Neural cell (in vitro differentiated cells): ENCODE data around the gene KDM4C. TPM values are rescaled to one million over a fixed set of nuclear protein-coding genes. Genes with fewer than 3 reads are reported as not detected.

ENCODE experiments used
- H2AFZ ChIP-seq: fragments of 200-600, 300-800 bp; sonication (generic), shearing (Covaris generic); 2 replicates; pipeline ENCODE4 v1.6.0; 2014; ENCODE audit warnings: low read depth, mild to moderate bottlenecking, antibody characterized with exemption, low read length, moderate library complexity
- H3F3A ChIP-seq: fragments of 200-600 bp; shearing (Covaris generic); 2 replicates; pipeline ENCODE4 v1.6.1; 2016; ENCODE audit warnings: mild to moderate bottlenecking, moderate library complexity, mixed read lengths, antibody characterized with exemption, low read length; ENCODE audit not compliant: insufficient read depth, poor library complexity, severe bottlenecking
- H3K27ac ChIP-seq: fragments of 200-600, 300-800 bp; sonication (generic), shearing (Covaris generic); 2 replicates; pipeline ENCODE4 v1.5.1; 2014; ENCODE audit warnings: mild to moderate bottlenecking, low read length, moderate library complexity
- H3K27me3 ChIP-seq: fragments of 300-800, 200-600 bp; sonication (generic), shearing (Covaris generic); 2 replicates; pipeline ENCODE4 v1.6.0; 2014; ENCODE audit warnings: mild to moderate bottlenecking, low read depth, low read length, moderate library complexity; ENCODE audit not compliant: insufficient read depth
- H3K36me3 ChIP-seq: fragments of 300-800, 200-600 bp; sonication (generic), shearing (Covaris generic); 2 replicates; pipeline ENCODE4 v1.5.1; 2014; ENCODE audit warnings: mild to moderate bottlenecking, antibody characterized with exemption, low read length, moderate library complexity; ENCODE audit not compliant: insufficient read depth
- H3K4me2 ChIP-seq: fragments of 300-800, 200-600 bp; sonication (generic), shearing (Covaris generic); 2 replicates; pipeline ENCODE4 v1.6.0; 2014; ENCODE audit warnings: mild to moderate bottlenecking, low read length
- H3K4me3 ChIP-seq: fragments of 300-800, 200-600 bp; sonication (generic), shearing (Covaris generic); 2 replicates; pipeline ENCODE4 v1.5.1; 2014; ENCODE audit warnings: mild to moderate bottlenecking, low read length, moderate library complexity
- H3K79me2 ChIP-seq: fragments of 200-600 bp; shearing (Covaris generic); replicated peaks from 2 replicates; pipeline ENCODE4 v1.6.0; 2014; ENCODE audit warnings: mild to moderate bottlenecking, low read length, moderate library complexity; ENCODE audit not compliant: insufficient read depth
- H3K9ac ChIP-seq: fragments of 300-800, 200-600 bp; sonication (generic), shearing (Covaris generic); 2 replicates; pipeline ENCODE4 v1.6.1; 2016; ENCODE audit warnings: mild to moderate bottlenecking, low read length, mixed read lengths
- H3K9me2 ChIP-seq: fragments of 200-600 bp; shearing (Covaris generic); 2 replicates; pipeline ENCODE4 v1.6.1; 2016; ENCODE audit warnings: mild to moderate bottlenecking, low read length, mixed read lengths; ENCODE audit not compliant: insufficient read depth
- H3K9me3 ChIP-seq: fragments of 200-600, 300-800 bp; sonication (generic), shearing (Covaris generic); 2 replicates; pipeline ENCODE4 v1.6.1; 2016; ENCODE audit warnings: mild to moderate bottlenecking, mixed run types, low read length, moderate library complexity, mixed read lengths
- H4K20me1 ChIP-seq: fragments of 200-600 bp; shearing (Covaris generic); 2 replicates; pipeline ENCODE4 v1.6.1; 2016; ENCODE audit warnings: mild to moderate bottlenecking, mixed run types; ENCODE audit not compliant: insufficient read depth
- CTCF ChIP-seq: fragments of 450-650 bp; IDR thresholded peaks from 2 replicates; pipeline ENCODE4 v1.5.1; 2014; ENCODE audit warnings: antibody characterized with exemption, mild to moderate bottlenecking, moderate library complexity; ENCODE audit not compliant: poor library complexity, severe bottlenecking
- EP300 ChIP-seq: fragments of 450-650 bp; conservative IDR thresholded peaks from 2 replicates; pipeline ENCODE4 v1.6.1; 2014; ENCODE audit warnings: antibody characterized with exemption, mild to moderate bottlenecking, moderate library complexity; ENCODE audit not compliant: poor library complexity, severe bottlenecking
- EZH2 ChIP-seq: fragments of 200-600, 300-800 bp; shearing (Covaris generic), sonication (generic); IDR thresholded peaks from 2 replicates; pipeline ENCODE4 v1.6.1; 2014; ENCODE audit warnings: antibody characterized with exemption, low read length, borderline replicate concordance, mild to moderate bottlenecking; ENCODE audit not compliant: insufficient read depth, poor library complexity, severe bottlenecking
- MXI1 ChIP-seq: fragments of 450-650 bp; conservative IDR thresholded peaks from 2 replicates; pipeline ENCODE4 v1.6.1; 2014; ENCODE audit warnings: antibody characterized with exemption, mild to moderate bottlenecking; ENCODE audit not compliant: poor library complexity, severe bottlenecking
- POLR2AphosphoS5 ChIP-seq: IDR thresholded peaks from 2 replicates; pipeline ENCODE4 v1.6.1; 2012
- RAD21 ChIP-seq: fragments of 450-650 bp; conservative IDR thresholded peaks from 2 replicates; pipeline ENCODE4 v1.6.1; 2014; ENCODE audit warnings: antibody characterized with exemption, mild to moderate bottlenecking, moderate library complexity
- SMC3 ChIP-seq: fragments of 450-650 bp; conservative IDR thresholded peaks from 2 replicates; pipeline ENCODE4 v1.6.1; 2014; ENCODE audit warnings: antibody characterized with exemption, mild to moderate bottlenecking, moderate library complexity; ENCODE audit not compliant: poor library complexity
- TAF1 ChIP-seq: IDR thresholded peaks from 2 replicates; pipeline ENCODE4 v1.6.1; 2012; ENCODE audit warnings: low read depth
- polyA plus RNA-seq: library from polyadenylated mRNA; depleted of rRNA; stranded (reverse); fragments of >200 nt; gene quantifications from 2 replicates; pipeline ENCODE4 v1.2.3, GENCODE V29; 2014
- TF ChIP-seq, protein P1 (sequence below): IDR thresholded peaks from 2 replicates; pipeline ENCODE4 v1.6.1; 2012; ENCODE audit warnings: borderline replicate concordance

KDM4C gene
- polyA plus RNA-seq, 1 donor from 2014 or later, result 21.1 TPM

- no peak overlapping the region for H3K4me3 ChIP-seq
- no peaks in the 10 kb centered on the region for H3K9me2 ChIP-seq
- H3K27me3 ChIP-seq, result no peaks in the 10 kb centered on the region
- no peaks in the 10 kb centered on the region for H3K79me2 ChIP-seq
- TF ChIP-seq POLR2AphosphoS5 (no peak), CTCF (no peak), EZH2 (no peak), TAF1 (no peak), RAD21 (no peak), SMC3 (no peak), EP300 (no peak), MXI1 (no peak)
- TF ChIP-seq, protein P1, sequence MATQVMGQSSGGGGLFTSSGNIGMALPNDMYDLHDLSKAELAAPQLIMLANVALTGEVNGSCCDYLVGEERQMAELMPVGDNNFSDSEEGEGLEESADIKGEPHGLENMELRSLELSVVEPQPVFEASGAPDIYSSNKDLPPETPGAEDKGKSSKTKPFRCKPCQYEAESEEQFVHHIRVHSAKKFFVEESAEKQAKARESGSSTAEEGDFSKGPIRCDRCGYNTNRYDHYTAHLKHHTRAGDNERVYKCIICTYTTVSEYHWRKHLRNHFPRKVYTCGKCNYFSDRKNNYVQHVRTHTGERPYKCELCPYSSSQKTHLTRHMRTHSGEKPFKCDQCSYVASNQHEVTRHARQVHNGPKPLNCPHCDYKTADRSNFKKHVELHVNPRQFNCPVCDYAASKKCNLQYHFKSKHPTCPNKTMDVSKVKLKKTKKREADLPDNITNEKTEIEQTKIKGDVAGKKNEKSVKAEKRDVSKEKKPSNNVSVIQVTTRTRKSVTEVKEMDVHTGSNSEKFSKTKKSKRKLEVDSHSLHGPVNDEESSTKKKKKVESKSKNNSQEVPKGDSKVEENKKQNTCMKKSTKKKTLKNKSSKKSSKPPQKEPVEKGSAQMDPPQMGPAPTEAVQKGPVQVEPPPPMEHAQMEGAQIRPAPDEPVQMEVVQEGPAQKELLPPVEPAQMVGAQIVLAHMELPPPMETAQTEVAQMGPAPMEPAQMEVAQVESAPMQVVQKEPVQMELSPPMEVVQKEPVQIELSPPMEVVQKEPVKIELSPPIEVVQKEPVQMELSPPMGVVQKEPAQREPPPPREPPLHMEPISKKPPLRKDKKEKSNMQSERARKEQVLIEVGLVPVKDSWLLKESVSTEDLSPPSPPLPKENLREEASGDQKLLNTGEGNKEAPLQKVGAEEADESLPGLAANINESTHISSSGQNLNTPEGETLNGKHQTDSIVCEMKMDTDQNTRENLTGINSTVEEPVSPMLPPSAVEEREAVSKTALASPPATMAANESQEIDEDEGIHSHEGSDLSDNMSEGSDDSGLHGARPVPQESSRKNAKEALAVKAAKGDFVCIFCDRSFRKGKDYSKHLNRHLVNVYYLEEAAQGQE, result no peak
- H3F3A ChIP-seq, result no peaks in the 10 kb centered on the region
- no peak overlapping the region for H3K4me2 ChIP-seq
- no peak overlapping the region for H2AFZ ChIP-seq
- H3K27ac ChIP-seq, result no peak overlapping the region
- no peaks in the 10 kb centered on the region for H3K36me3 ChIP-seq
- H4K20me1 ChIP-seq, result no peaks in the 10 kb centered on the region
- no peaks in the 10 kb centered on the region for H3K9me3 ChIP-seq
- no peak overlapping the region for H3K9ac ChIP-seq
These were observed 443.4 kb downstream of the KDM4C start for GRCh38 chr9:7201196-7201595.

DNA sequence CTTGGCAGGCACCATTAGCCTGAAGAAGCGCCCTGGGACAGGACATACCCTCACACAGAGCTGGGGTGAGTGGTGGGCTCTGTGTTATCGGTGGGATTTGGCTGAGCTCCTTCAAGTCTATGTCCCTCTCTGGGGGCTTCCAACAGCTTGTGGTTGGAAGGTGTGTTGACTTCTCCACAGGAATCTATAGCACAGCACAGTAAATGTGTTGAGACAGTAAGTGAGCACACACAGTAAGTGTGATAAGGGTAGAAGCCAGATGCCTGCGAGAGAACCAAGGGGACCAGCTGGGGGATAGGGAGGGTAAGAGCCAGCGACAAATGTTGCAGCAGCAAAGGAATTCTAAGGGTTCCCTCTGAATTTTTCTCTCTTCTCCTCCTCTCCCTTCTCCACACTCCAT, 448.0 kb downstream of the KDM4C start:
- Histone ChIP-seq H3K9me3 (no peaks in the 10 kb centered on the region), H3K4me2 (no peak overlapping the region), H3K9me2 (no peaks in the 10 kb centered on the region), H3K79me2 (no peaks in the 10 kb centered on the region), H3K36me3 (no peaks in the 10 kb centered on the region), H3K27ac (no peak overlapping the region), H2AFZ (no peak overlapping the region), H3K27me3 (no peaks in the 10 kb centered on the region), H3K4me3 (no peak overlapping the region), H3F3A (no peaks in the 10 kb centered on the region), H4K20me1 (no peaks in the 10 kb centered on the region), H3K9ac (no peak overlapping the region)
- TF ChIP-seq EP300 (no peak), TAF1 (no peak), RAD21 (no peak), EZH2 (no peak), CTCF (no peak), POLR2AphosphoS5 (no peak)
- TF ChIP-seq, protein P1, result no peak
